Measurements from ENCODE around the gene PRRG1.
"Not testable (repeated sequence)": the region's sequence is repeated elsewhere in the genome, so short reads cannot be mapped to it uniquely, and the experiment has no call there.

Gene PRRG1

DNA sequence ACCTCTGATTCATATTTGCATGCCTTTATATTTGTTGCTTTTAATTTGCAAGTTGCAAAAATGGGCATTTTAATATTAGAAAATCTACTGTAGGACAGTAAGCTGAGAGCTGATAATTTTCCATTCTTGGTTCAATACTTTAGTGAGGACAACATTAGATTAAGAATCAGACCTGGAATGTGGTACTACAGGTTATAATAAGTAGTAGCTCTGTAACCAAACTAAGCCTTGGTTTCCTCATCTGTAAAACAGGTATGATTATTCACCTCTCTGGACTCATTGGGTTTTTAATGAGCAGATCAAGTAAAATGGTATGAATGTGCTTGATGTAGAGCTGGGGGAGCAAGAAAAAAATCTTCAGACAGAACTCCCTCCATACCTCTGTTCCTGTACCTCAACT, 31.1 kb downstream of the PRRG1 start:
- DNase-seq = no peak

GRCh38 chrX:37380924-37381323, 31.8 kb downstream of the PRRG1 start:
- DNase-seq = no peak

DNA sequence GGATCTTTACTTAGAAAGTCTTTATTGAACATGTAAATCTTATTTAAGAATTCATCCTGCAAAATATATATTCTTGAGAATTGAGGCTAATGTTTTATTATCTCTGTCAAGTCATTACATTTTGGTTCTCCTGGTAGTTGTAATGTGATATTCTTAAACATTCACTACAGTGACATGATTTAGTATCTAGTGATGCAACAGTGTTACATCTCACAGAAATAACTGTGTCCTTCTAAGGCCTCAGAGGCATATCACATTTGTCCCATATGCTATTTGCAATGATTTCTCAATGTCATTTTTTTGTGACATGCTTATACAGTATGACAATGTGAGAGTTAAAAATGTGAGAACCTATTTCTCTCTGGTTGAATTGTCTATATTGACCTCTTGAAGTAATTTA, 34.1 kb downstream of the PRRG1 start:
- no peak for DNase-seq

GRCh38 chrX:37388413-37388812, 39.2 kb downstream of the PRRG1 start:
- no peak for DNase-seq

DNA sequence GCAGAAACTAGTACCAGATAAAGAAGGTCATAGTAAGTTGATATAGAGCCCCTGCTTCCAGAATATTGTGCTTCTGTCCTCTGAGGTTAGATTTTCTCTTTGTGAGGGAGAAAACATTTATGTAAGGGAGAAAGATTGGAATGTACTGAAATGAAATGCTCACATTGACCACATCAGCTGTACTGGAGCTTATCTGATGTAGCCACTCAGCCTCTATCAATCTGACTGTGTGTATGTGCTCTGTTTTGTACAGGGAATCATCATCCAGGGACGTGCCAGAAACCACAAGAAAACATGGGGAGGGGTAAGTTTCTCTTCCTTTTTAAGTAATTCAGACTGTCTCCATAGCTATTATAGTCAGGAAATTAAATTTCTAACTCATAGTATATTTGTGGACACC, 56.8 kb downstream of the PRRG1 start:
- DNase-seq = no peak

GRCh38 chrX:37407736-37408135, 58.6 kb downstream of the PRRG1 start:
- no peak for DNase-seq

- DNase-seq = no peak
These were observed 60.1 kb downstream of the PRRG1 start for GRCh38 chrX:37409278-37409677.

GRCh38 chrX:37420185-37420584, 71.0 kb downstream of the PRRG1 start:
- DNase-seq = no peak

GRCh38 chrX:37420756-37421155, 71.6 kb downstream of the PRRG1 start:
- DNase-seq = no peak

DNA sequence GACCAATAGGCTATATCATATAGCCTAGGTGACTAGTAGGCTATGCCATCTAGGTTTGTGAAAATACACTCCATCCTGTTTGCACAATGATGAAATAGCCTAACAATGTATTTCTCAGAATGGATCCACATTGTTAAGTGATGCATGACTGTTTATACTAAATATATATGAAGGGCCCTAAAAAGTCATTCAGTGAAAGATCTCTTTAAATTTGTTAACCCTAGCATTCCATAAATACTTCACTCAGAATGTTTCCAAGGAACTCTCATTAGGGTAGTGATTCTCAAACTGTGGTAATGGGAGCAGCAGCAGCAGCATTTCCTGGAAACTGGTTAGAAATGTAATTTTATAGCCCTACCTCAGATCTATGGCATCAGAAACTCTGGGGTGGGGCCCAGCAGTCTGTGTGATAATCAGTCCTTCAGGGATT, 74.9 kb downstream of the PRRG1 start:
- no peak for DNase-seq

- DNase-seq = no peak
These were observed 76.2 kb downstream of the PRRG1 start for GRCh38 chrX:37425370-37425769.

DNA sequence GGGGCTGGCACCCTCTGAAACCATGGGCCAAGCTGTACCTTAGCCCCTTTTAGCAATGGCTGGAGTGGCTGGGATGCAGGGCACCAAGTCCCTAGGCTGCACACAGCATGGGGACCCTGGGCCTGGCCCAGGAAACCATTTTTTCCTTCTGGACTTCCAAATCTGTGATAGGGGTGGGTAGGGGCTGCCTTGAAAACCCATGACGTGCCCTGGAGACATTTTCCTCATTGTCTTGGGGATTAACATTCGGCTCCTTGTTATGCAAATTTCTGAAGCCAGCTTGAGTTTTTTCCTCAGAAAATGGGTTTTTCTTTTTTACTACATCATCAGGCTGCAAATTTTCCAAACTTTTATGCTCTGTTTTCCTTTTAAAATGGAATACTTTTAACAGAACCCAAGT, 79.8 kb downstream of the PRRG1 start:
- not testable (repeated sequence) for DNase-seq

DNA sequence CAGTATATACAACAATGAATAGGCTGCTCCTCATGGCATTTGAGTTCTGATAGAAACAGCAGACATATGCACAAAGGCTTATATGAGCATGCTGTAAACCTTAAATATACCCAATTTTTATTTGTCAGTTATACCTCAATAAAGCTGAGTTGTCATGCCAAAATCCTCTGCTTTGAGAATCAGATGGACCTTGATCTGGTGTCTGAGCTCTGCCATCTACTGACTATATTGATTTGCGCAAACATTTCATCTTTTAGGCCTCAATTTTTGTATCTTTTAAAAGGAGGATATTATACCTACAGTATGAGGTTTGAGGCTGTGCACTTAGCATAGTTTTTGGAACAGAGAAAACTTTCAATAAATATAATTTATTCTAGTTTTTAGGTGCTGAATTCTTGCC, 85.2 kb downstream of the PRRG1 start:
- no peak for DNase-seq

- no peak for DNase-seq
These were observed 88.0 kb downstream of the PRRG1 start for GRCh38 chrX:37437160-37437559.

GRCh38 chrX:37441377-37441776, 92.2 kb downstream of the PRRG1 start:
- no peak for DNase-seq

GRCh38 chrX:37445182-37445581, 96.0 kb downstream of the PRRG1 start:
- DNase-seq = no peak

- no peak for DNase-seq
These were observed 104.7 kb downstream of the PRRG1 start for GRCh38 chrX:37453821-37454220.

GRCh38 chrX:37454537-37455285, 105.5 kb downstream of the PRRG1 start:
- no peak for DNase-seq

DNA sequence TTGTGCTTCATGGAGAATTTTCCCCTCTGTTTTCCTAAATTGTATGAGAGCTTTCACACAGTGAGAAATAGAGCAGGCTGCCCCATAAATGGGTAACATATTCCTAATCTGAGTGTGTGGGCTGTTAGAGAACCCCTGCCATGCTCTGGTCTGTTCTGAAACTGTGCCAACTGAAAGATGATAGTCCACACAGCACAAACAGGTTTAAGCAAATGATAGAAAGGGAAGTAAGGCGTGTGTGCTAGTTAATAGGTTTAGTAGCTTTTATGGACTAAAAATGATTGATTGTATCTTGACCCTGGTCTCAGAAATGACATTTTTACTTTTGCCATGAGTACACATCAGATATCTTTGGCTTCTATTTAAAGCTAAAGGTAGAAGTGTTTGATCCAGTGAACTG, 106.2 kb downstream of the PRRG1 start:
- DNase-seq = no peak

GRCh38 chrX:37460285-37460684, 111.1 kb downstream of the PRRG1 start:
- DNase-seq = not testable (repeated sequence)

GRCh38 chrX:37462346-37462745, 113.2 kb downstream of the PRRG1 start:
- no peak for DNase-seq

- no peak for DNase-seq
These were observed 119.1 kb downstream of the PRRG1 start for GRCh38 chrX:37468124-37468739.

DNA sequence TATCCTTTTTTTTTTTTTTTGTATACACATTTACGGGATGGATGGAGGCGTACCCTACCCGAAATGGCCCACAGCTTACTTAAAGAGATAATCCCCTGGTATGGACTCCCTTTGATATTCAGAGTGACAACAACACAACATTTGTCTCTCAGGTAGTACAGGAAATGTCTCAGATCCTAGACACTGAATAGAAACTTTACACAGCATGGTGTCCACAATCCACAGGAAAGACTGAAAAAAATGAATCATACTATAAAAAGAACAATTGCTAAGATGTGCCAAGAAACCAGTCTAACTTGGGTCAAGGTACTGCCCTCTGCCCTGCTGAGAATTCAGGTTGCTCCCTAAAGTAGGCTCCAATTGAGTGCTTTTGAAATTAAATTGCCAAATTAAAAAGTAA, 121.5 kb downstream of the PRRG1 start:
- DNase-seq = no peak

DNA sequence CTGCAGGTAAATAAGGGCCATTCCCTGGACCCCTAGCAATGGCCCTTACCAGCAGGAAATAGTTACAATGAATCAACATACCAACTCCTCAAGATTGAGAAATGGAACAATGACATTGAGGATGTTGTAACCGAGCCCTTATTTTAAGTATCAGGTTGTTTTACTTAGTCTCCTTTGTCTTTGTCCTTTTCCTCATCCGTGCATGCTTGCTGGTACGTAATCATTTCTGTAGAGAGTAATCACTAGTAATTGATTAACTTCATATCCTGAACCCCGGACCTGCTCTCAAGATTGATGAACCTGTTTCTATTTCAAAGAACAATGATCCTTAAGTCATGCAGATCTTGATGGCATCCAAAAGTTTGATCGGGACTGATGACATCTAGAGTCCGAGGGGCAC, 123.7 kb downstream of the PRRG1 start:
- no peak for DNase-seq

DNA sequence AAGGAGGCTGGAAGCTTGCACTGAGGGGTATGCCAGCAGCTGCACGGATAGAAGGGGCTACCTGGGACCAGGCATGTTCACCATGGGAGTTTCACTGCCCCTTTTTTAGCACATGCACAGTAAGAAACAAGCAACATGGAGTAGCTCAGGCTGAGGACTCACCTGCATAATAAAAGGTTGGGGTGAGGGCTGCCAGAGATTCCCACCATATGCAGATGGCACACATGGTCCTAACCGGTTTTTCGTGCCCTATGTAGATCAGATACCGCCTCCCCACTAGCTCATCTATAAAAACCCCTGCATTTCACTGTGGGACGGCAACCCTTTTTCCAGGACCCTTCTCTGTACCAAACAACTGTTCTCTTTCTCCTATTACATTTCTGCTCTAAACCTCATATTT, 125.3 kb downstream of the PRRG1 start:
- DNase-seq = no peak
